Liver (tissue), 9 donors: ENCODE data around the gene GRAMD2A. TPM values are rescaled to one million over a fixed set of nuclear protein-coding genes. Genes with fewer than 3 reads are reported as not detected.

Source experiments
- DNase-seq: peaks from one replicate; pipeline ENCODE4 v3.0.0-alpha.2; 2017; ENCODE audit warnings: low spot score
- H3K27ac ChIP-seq, 2 donors: one replicate each; pipeline ENCODE4 v1.7.0; 2013; ENCODE audit warnings: inconsistent platforms in 2 of 2, low read length in 2 of 2, control low read depth in 1 of 2, low read depth in 1 of 2, mild to moderate bottlenecking in 1 of 2
- H3K27me3 ChIP-seq, 4 donors: one replicate each; pipeline versions ENCODE4 v1.6.1 to v1.7.0; 2013; ENCODE audit warnings: low read length in 3 of 4, inconsistent platforms in 1 of 4, mild to moderate bottlenecking in 1 of 4, moderate library complexity in 1 of 4; ENCODE audit not compliant: control insufficient read depth in 4 of 4, insufficient read depth in 4 of 4
- H3K36me3 ChIP-seq, 4 donors: one replicate each; pipeline versions ENCODE4 v1.6.1 to v1.7.0; 2013; ENCODE audit warnings: low read length in 3 of 4, mild to moderate bottlenecking in 3 of 4, low read depth in 1 of 4, moderate library complexity in 1 of 4; ENCODE audit not compliant: control insufficient read depth in 4 of 4, insufficient read depth in 3 of 4
- H3K4me1 ChIP-seq, 4 donors: one replicate each; pipeline versions ENCODE4 v1.6.1 to v1.7.0; 2013; ENCODE audit warnings: low read length in 3 of 4, mild to moderate bottlenecking in 3 of 4, moderate library complexity in 1 of 4; ENCODE audit not compliant: control insufficient read depth in 4 of 4, insufficient read depth in 4 of 4
- H3K4me3 ChIP-seq, 3 donors: one replicate each; pipeline versions ENCODE4 v1.6.1 to v1.7.0; 2013; ENCODE audit warnings: low read length in 3 of 3, control low read depth in 1 of 3, low read depth in 1 of 3, mild to moderate bottlenecking in 1 of 3
- H3K9ac ChIP-seq, 2 donors: one replicate each; pipeline ENCODE4 v1.7.0; 2013; ENCODE audit warnings: low read length in 2 of 2, mild to moderate bottlenecking in 2 of 2, moderate library complexity in 2 of 2, control low read depth in 1 of 2, low read depth in 1 of 2
- H3K9me3 ChIP-seq, 4 donors: one replicate each; pipeline versions ENCODE4 v1.6.1 to v1.7.0; 2013; ENCODE audit warnings: low read length in 3 of 4; ENCODE audit not compliant: control insufficient read depth in 4 of 4
- EGR1 ChIP-seq, 2 donors: IDR thresholded peaks; 2 replicates each; pipeline ENCODE4 v1.6.1; 2016 to 2018; ENCODE audit warnings: antibody characterized with exemption in 2 of 2, low read depth in 2 of 2
- FOXA1 ChIP-seq: IDR thresholded peaks from 2 replicates; pipeline ENCODE4 v1.6.1; 2016; ENCODE audit warnings: antibody characterized with exemption
- FOXA2 ChIP-seq: IDR thresholded peaks from 2 replicates; pipeline ENCODE4 v1.6.1; 2016; ENCODE audit warnings: antibody characterized with exemption
- GABPA ChIP-seq, 2 donors: IDR thresholded peaks in 1 of 2; conservative IDR thresholded peaks in 1 of 2; 2 replicates each; pipeline ENCODE4 v1.6.1; 2016; ENCODE audit warnings: antibody characterized with exemption in 2 of 2, mild to moderate bottlenecking in 1 of 2, moderate library complexity in 1 of 2
- HNF4A ChIP-seq, 2 donors: conservative IDR thresholded peaks; 2 replicates each; pipeline ENCODE4 v1.6.1; 2016; ENCODE audit warnings: antibody characterized with exemption in 2 of 2, mild to moderate bottlenecking in 2 of 2
- HNF4G ChIP-seq: IDR thresholded peaks from 2 replicates; pipeline ENCODE4 v1.6.1; 2016; ENCODE audit warnings: antibody characterized with exemption
- JUND ChIP-seq, 2 donors: IDR thresholded peaks; 2 replicates each; pipeline ENCODE4 v1.6.1; 2016; ENCODE audit warnings: antibody characterized with exemption in 2 of 2
- NR2F2 ChIP-seq: IDR thresholded peaks from 2 replicates; pipeline ENCODE4 v1.6.1; 2016; ENCODE audit warnings: antibody characterized with exemption
- RAD21 ChIP-seq, 2 donors: IDR thresholded peaks; 2 replicates each; pipeline ENCODE4 v1.6.1; 2016; ENCODE audit warnings: antibody characterized with exemption in 2 of 2, mild to moderate bottlenecking in 2 of 2
- RXRA ChIP-seq, 2 donors: IDR thresholded peaks; 2 replicates each; pipeline ENCODE4 v1.6.1; 2017 to 2018; ENCODE audit warnings: antibody characterized with exemption in 2 of 2, mild to moderate bottlenecking in 1 of 2
- SP1 ChIP-seq: IDR thresholded peaks from 2 replicates; pipeline ENCODE4 v1.6.1; 2018; ENCODE audit warnings: antibody characterized with exemption, mild to moderate bottlenecking
- TAF1 ChIP-seq: conservative IDR thresholded peaks from 2 replicates; pipeline ENCODE4 v1.6.1; 2016; ENCODE audit warnings: antibody characterized with exemption, mild to moderate bottlenecking
- YY1 ChIP-seq: IDR thresholded peaks from 2 replicates; pipeline ENCODE4 v1.6.1; 2016; ENCODE audit warnings: antibody characterized with exemption, mild to moderate bottlenecking
- WGBS: extraction: QIAGEN DNeasy Blood & Tissue Kit; methylation state at CpG from one replicate; pipeline ENCODE4 v1.1.7; 2013; 5-methylcytosine and 5-hydroxymethylcytosine counted together
- polyA plus RNA-seq, 2 donors: library from polyadenylated mRNA; stranded (reverse) in 1 of 2; unstranded in 1 of 2; fragments of 200-250 nt in 1 of 2; fragments of >200 nt in 1 of 2; fragmentation: Nextera tagmentation in 1 of 2; extraction: Ambion mirVana in 1 of 2; gene quantifications; one replicate each; pipeline versions ENCODE4 v1.2.1 to v1.2.3, GENCODE V29; 2013 to 2015
- total RNA-seq, 2 donors: library from RNA; depleted of rRNA; stranded (reverse); fragments of >200 nt; gene quantifications; one replicate each; pipeline ENCODE4 v1.2.3, GENCODE V29; 2014
- TF ChIP-seq, protein P1 (sequence below): IDR thresholded peaks from 2 replicates; pipeline ENCODE4 v1.6.1; 2016; ENCODE audit warnings: antibody characterized with exemption
- TF ChIP-seq, protein P2 (sequence below): IDR thresholded peaks from 2 replicates; pipeline ENCODE4 v1.6.1; 2016; ENCODE audit warnings: antibody characterized with exemption
- TF ChIP-seq, protein P3 (sequence below): fragments of 150-350 bp; IDR thresholded peaks from 2 replicates; pipeline ENCODE4 v1.5.1; 2017; ENCODE audit warnings: improper control_type of control experiment, low read depth, low read length; ENCODE audit not compliant: missing input control
- TF ChIP-seq, protein P4 (sequence below): IDR thresholded peaks from 2 replicates; pipeline ENCODE4 v1.6.1; 2016; ENCODE audit warnings: antibody characterized with exemption, mild to moderate bottlenecking
- TF ChIP-seq, protein P5 (sequence below): IDR thresholded peaks from 2 replicates; pipeline ENCODE4 v1.6.1; 2016; ENCODE audit warnings: antibody characterized with exemption
- donor health status: healthy.
- donor health status: healthy.
- donor health status: healthy.
- donor health status: healthy.
- donor health status: healthy.

GRAMD2A gene
- total and polyA plus RNA-seq, 4 donors, result not detected

DNA sequence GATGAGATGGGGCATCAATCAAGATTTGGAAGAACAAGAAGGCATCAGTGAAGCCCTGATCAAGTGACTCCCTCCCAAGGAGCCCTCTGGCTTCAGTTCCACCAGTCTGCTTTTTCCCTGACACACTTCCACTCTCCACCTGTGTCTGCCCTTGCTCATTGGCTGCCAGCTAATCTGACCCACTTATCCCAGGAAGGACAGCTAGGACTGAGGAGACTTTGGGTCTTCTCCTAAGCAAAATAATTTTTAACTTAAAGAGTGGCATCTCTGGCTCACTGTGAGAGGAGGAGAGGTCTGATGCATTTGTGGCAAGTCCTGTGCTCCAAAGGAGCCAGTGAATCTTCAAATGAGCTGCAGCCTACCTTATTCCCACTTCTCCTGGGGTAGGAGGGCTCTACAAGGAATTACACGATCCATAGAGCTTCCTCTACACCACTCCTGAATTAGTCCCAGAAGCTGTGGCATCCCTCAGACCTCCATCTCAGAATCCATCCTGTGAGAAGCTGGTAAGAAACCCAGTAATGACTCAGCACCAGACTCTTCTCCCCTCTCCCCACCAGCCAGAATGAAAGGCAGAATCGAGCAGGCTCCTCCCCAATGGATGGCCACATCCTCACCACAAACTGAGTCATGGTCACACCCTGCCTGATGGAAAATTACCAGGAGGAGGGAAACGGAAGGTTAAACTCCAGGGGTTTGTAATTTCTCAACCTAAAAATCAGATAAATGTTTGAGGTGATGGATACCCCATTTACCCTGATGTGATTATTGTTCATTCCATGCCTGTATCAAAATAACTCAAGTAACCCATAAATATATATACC, 39.7 kb upstream of the GRAMD2A start:
- no peak overlapping the region for H3K9ac ChIP-seq

More for the DNA sequence above, 39.7 kb upstream of the GRAMD2A start:
- TF ChIP-seq, protein P1, sequence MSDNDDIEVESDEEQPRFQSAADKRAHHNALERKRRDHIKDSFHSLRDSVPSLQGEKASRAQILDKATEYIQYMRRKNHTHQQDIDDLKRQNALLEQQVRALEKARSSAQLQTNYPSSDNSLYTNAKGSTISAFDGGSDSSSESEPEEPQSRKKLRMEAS, result no peak
- TF ChIP-seq RXRA (IDR thresholded peaks at IDR 0.05) (no peak), SP1 (no peak), RAD21 (IDR thresholded peaks at IDR 0.05) (no peak), HNF4A (conservative IDR thresholded peaks at IDR 0.05) (no peak), JUND (IDR thresholded peaks at IDR 0.05) (no peak), EGR1 (IDR thresholded peaks at IDR 0.05; ENCODE audit: low read depth in 2 of 2) (no peak), FOXA1 (no peak), GABPA (IDR thresholded peaks at IDR 0.05 in 1 of 2, conservative IDR thresholded peaks at IDR 0.05 in 1 of 2) (no peak), TAF1 (no peak), FOXA2 (no peak), HNF4G (no peak), NR2F2 (no peak), YY1 (no peak)
- TF ChIP-seq, protein P2, sequence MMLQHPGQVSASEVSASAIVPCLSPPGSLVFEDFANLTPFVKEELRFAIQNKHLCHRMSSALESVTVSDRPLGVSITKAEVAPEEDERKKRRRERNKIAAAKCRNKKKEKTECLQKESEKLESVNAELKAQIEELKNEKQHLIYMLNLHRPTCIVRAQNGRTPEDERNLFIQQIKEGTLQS, result no peak
- TF ChIP-seq, protein P3, sequence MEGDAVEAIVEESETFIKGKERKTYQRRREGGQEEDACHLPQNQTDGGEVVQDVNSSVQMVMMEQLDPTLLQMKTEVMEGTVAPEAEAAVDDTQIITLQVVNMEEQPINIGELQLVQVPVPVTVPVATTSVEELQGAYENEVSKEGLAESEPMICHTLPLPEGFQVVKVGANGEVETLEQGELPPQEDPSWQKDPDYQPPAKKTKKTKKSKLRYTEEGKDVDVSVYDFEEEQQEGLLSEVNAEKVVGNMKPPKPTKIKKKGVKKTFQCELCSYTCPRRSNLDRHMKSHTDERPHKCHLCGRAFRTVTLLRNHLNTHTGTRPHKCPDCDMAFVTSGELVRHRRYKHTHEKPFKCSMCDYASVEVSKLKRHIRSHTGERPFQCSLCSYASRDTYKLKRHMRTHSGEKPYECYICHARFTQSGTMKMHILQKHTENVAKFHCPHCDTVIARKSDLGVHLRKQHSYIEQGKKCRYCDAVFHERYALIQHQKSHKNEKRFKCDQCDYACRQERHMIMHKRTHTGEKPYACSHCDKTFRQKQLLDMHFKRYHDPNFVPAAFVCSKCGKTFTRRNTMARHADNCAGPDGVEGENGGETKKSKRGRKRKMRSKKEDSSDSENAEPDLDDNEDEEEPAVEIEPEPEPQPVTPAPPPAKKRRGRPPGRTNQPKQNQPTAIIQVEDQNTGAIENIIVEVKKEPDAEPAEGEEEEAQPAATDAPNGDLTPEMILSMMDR, result no peak
- TF ChIP-seq, protein P4, sequence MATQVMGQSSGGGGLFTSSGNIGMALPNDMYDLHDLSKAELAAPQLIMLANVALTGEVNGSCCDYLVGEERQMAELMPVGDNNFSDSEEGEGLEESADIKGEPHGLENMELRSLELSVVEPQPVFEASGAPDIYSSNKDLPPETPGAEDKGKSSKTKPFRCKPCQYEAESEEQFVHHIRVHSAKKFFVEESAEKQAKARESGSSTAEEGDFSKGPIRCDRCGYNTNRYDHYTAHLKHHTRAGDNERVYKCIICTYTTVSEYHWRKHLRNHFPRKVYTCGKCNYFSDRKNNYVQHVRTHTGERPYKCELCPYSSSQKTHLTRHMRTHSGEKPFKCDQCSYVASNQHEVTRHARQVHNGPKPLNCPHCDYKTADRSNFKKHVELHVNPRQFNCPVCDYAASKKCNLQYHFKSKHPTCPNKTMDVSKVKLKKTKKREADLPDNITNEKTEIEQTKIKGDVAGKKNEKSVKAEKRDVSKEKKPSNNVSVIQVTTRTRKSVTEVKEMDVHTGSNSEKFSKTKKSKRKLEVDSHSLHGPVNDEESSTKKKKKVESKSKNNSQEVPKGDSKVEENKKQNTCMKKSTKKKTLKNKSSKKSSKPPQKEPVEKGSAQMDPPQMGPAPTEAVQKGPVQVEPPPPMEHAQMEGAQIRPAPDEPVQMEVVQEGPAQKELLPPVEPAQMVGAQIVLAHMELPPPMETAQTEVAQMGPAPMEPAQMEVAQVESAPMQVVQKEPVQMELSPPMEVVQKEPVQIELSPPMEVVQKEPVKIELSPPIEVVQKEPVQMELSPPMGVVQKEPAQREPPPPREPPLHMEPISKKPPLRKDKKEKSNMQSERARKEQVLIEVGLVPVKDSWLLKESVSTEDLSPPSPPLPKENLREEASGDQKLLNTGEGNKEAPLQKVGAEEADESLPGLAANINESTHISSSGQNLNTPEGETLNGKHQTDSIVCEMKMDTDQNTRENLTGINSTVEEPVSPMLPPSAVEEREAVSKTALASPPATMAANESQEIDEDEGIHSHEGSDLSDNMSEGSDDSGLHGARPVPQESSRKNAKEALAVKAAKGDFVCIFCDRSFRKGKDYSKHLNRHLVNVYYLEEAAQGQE, result no peak
- TF ChIP-seq, protein P5, sequence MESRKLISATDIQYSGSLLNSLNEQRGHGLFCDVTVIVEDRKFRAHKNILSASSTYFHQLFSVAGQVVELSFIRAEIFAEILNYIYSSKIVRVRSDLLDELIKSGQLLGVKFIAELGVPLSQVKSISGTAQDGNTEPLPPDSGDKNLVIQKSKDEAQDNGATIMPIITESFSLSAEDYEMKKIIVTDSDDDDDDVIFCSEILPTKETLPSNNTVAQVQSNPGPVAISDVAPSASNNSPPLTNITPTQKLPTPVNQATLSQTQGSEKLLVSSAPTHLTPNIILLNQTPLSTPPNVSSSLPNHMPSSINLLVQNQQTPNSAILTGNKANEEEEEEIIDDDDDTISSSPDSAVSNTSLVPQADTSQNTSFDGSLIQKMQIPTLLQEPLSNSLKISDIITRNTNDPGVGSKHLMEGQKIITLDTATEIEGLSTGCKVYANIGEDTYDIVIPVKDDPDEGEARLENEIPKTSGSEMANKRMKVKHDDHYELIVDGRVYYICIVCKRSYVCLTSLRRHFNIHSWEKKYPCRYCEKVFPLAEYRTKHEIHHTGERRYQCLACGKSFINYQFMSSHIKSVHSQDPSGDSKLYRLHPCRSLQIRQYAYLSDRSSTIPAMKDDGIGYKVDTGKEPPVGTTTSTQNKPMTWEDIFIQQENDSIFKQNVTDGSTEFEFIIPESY, result no peak
- Histone ChIP-seq H3K27me3 (no peaks in the 10 kb centered on the region), H3K36me3 (peaks cover 2 to 14% (median 6%) of the 10 kb centered on the region in 4 donors), H3K4me1 (no peaks in the 10 kb centered on the region), H3K9me3 (no peaks in the 10 kb centered on the region), H3K4me3 (no peak overlapping the region), H3K27ac (no peak overlapping the region)
- WGBS, result 69% methylated on average over 3 of the region's 3 CpGs
- DNase-seq, result no peak
